ENCODE results near the gene SAMHD1. TPM values are rescaled to one million over a fixed set of nuclear protein-coding genes. Genes with fewer than 3 reads are reported as not detected.

SAMHD1 gene
- total RNA-seq, 4 donors from 2014 or later: 17.0 to 212 (median 66.0) TPM

DNA sequence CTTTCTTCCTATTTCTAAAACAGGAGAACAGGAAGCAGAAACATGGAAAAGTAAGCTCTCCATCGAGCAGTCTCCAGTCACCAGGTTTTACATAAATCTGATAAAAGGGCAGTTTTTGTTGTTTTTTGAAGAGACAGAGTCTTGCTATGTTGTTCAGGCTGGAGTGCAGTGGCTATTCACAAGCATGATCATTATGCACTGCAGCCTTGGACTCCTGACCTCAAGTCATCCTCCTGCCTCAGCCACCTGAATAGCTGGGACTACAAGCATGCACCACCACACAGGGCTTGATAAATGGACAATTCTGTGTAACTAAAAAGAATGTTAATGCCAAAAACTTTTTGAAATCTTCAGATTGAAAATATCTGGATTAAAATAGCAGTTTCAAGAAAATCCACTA is 23.8 kb downstream of the SAMHD1 start:
- no peak for DNase-seq
- Histone ChIP-seq H3K27ac (no peak overlapping the region), H3K4me1 (peaks cover 0 to 30% (median 2%) of the 10 kb centered on the region in 3 donors), H3K36me3 (peaks cover 0 to 100% (median 38%) of the 10 kb centered on the region in 3 donors), H3K27me3 (no peaks in the 10 kb centered on the region), H3K9me3 (no peaks in the 10 kb centered on the region), H3K4me3 (no peak overlapping the region)
- WGBS, 2 donors: 86 to 88% methylated on average over 1 of the region's 1 CpG
- intact Hi-C loops (cut with DNase I): no loop called here
- no peak for TF ChIP-seq POLR2A (IDR thresholded peaks at IDR 0.05)
- TF ChIP-seq, protein P1, sequence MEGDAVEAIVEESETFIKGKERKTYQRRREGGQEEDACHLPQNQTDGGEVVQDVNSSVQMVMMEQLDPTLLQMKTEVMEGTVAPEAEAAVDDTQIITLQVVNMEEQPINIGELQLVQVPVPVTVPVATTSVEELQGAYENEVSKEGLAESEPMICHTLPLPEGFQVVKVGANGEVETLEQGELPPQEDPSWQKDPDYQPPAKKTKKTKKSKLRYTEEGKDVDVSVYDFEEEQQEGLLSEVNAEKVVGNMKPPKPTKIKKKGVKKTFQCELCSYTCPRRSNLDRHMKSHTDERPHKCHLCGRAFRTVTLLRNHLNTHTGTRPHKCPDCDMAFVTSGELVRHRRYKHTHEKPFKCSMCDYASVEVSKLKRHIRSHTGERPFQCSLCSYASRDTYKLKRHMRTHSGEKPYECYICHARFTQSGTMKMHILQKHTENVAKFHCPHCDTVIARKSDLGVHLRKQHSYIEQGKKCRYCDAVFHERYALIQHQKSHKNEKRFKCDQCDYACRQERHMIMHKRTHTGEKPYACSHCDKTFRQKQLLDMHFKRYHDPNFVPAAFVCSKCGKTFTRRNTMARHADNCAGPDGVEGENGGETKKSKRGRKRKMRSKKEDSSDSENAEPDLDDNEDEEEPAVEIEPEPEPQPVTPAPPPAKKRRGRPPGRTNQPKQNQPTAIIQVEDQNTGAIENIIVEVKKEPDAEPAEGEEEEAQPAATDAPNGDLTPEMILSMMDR (IDR thresholded peaks at IDR 0.05): no peak

DNA sequence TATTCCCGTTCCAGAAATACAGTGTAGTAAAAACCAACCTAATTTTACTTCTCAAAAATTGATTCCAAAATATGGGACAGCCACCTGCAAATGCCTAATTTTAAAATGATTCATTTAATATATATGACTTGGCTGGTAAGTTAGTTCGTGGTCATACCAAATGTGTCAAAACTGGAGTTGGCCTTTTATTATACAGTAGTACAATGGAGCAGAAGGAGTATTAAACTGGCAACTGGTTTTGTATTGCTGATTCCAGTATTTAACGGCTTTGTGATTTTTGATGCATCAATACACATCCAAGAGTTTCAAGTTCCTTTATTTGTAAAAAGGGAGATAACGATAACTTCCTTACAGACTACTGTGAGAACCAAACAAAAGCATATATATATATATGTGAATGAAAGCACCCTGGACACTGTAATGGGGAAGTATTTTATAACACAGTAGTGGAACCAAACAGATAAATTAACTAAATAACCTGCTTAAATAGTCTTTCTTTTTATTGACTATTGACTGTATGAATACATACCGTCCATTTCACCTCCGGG is 24.8 kb downstream of the SAMHD1 start:
- Histone ChIP-seq H3K36me3 (peaks cover 0 to 100% (median 38%) of the 10 kb centered on the region in 3 donors), H3K4me1 (peaks cover 0 to 23% (median 2%) of the 10 kb centered on the region in 3 donors), H3K9me3 (no peaks in the 10 kb centered on the region), H3K27me3 (no peaks in the 10 kb centered on the region), H3K27ac (no peak overlapping the region), H3K4me3 (no peak overlapping the region)
- intact Hi-C loops (cut with DNase I): no loop called here
- 81 to 83% methylated on average over 6 of the region's 6 CpGs for WGBS, 2 donors
- DNase-seq: no peak
- TF ChIP-seq, protein P1 (IDR thresholded peaks at IDR 0.05): no peak
- TF ChIP-seq POLR2A (IDR thresholded peaks at IDR 0.05): no peak

DNA sequence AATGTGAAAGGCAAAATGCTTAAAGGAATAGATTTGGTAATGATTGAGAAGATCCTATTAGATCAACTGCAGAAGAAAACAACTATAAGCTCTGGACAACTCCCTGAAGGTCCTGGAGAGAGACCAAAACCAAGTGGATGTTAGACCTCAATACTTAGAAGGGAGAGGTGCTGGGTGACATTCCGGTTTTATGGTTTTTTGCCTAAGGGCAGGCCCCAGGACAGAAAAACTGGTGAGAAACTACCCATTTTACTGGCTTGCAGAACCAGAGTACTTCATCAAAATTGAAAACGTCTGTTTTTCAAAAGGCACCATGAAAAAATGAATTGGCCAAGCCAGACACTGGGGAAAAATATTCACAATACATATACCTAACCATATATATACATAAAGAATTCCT is 26.3 kb downstream of the SAMHD1 start:
- Histone ChIP-seq H3K36me3 (peaks cover 0 to 100% (median 45%) of the 10 kb centered on the region in 3 donors), H3K4me3 (no peak overlapping the region), H3K27ac (no peak overlapping the region), H3K27me3 (no peaks in the 10 kb centered on the region), H3K9me3 (no peaks in the 10 kb centered on the region), H3K4me1 (peaks cover 0 to 12% (median 0%) of the 10 kb centered on the region in 3 donors)
- 71 to 78% methylated on average over 2 of the region's 2 CpGs for WGBS, 2 donors
- DNase-seq: no peak
- intact Hi-C loops (cut with DNase I): no loop called here
- no peak for TF ChIP-seq POLR2A (IDR thresholded peaks at IDR 0.05)
- TF ChIP-seq, protein P1 (IDR thresholded peaks at IDR 0.05): no peak

DNA sequence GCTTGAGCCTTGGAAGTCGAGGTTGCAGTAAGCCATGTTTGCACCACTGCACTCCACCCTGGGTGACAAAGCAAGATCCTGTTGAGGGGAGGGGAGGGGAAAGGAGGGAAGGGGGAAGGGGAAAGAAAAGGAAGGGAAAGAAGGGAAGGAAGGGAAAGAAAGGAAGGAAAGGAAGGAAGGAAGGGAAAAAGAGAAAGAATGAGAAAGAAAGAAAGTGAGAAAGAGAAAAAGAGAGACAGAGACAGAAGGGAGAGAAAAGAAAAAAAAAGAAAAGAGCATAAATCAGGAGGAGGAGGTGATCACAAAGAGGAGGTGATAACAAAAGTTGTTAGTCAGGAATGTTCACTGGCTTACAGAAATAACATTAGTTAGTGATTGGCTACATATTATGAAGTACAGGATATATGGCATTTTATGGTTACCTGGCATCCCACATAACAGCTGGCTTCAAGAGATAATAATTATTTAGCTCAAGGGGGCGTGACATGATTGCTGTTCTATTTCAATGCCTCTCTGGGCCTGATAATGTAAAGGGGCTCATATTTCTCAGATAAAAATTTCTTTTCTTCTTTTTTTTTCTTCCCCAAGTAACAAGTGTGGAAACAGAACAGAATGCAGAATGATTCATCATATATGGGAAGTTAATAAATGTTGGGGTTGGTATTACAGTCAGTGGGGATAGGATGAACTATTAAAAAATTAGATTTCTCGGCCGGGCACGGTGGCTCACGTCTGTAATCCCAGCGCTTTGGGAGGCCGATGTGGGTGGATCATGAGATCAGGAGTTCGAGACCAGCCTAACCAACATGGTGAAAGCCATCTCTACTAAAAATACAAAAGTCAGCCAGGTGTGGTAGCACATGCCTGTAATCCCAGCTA is 27.1 kb downstream of the SAMHD1 start:
- H3K9me3 ChIP-seq: no peaks in the 10 kb centered on the region
- no peak for TF ChIP-seq POLR2A (IDR thresholded peaks at IDR 0.05)
- TF ChIP-seq, protein P1 (IDR thresholded peaks at IDR 0.05): no peak
- no peak overlapping the region for H3K4me3 ChIP-seq
- H3K4me1 ChIP-seq: peaks cover 0 to 12% (median 0%) of the 10 kb centered on the region in 3 donors
- H3K27ac ChIP-seq: no peak overlapping the region
- no peaks in the 10 kb centered on the region for H3K27me3 ChIP-seq
- intact Hi-C loops (cut with DNase I): no loop called here
- WGBS, 2 donors: 80 to 89% methylated on average over 6 to 9 of the region's 9 CpGs
- peaks cover 0 to 95% (median 48%) of the 10 kb centered on the region in 3 donors for H3K36me3 ChIP-seq
- DNase-seq: no peak

DNA sequence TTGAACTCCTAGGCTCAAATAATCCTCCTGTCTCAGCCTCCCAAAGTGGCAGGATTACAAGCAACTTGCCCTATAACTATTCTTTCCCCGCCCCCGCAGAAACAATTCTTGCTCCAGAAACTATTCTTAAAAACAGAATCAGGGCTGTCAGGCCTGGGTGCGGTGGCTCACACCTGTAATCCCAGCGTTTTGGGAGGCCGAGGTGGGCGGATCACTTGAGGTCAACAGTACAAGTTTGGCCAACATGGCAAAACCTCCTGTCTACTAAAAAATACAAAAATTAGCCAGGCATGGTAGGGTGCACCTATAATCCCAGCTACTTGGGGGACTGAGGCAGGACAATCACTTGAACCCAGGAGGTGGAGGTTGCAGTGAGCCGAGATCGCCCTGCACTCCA is 31.2 kb downstream of the SAMHD1 start:
- intact Hi-C loops (cut with DNase I): no loop called here
- peaks cover 0 to 95% (median 49%) of the 10 kb centered on the region in 3 donors for H3K36me3 ChIP-seq
- TF ChIP-seq, protein P1 (IDR thresholded peaks at IDR 0.05): no peak
- TF ChIP-seq POLR2A (IDR thresholded peaks at IDR 0.05): no peak

More for the DNA sequence above, 31.2 kb downstream of the SAMHD1 start:
- Histone ChIP-seq H3K4me3 (no peak overlapping the region), H3K4me1 (peaks cover 0 to 12% (median 0%) of the 10 kb centered on the region in 3 donors), H3K27me3 (no peaks in the 10 kb centered on the region), H3K9me3 (no peaks in the 10 kb centered on the region), H3K27ac (no peak overlapping the region)
- 83 to 100% methylated on average over 1 to 8 of the region's 8 CpGs for WGBS, 2 donors
- DNase-seq: no peak

All from esophagus squamous epithelium (tissue), 5 donors.